Measurements from ENCODE around the gene PDE6G. TPM values are rescaled to one million over a fixed set of nuclear protein-coding genes. Genes with fewer than 3 reads are reported as not detected.

The PDE6G gene
- total RNA-seq, 1 donor from 2014 or later = 1.1 TPM

GRCh38 chr17:81615401-81615930, 40.9 kb downstream of the PDE6G start:
- H3K36me3 Mint-ChIP-seq (ENCODE audit: low read depth, unreplicated experiment) = peaks cover 47% of the 10 kb centered on the region
- TF ChIP-seq CTCF (IDR thresholded peaks at IDR 0.05; ENCODE audit: unreplicated experiment) = no peak
- H3K4me1 Mint-ChIP-seq (ENCODE audit: unreplicated experiment) = no peaks in the 10 kb centered on the region
- peaks cover 7% of the 10 kb centered on the region for H3K27me3 Mint-ChIP-seq (ENCODE audit: unreplicated experiment)
- H3K27ac Mint-ChIP-seq (ENCODE audit: unreplicated experiment) = no peak overlapping the region
- DNase-seq (ENCODE audit: low spot score) = no peak
- no peak overlapping the region for H3K4me3 Mint-ChIP-seq (ENCODE audit: unreplicated experiment)
- H3K9me3 Mint-ChIP-seq (ENCODE audit: unreplicated experiment) = no peaks in the 10 kb centered on the region

GRCh38 chr17:81612172-81612970, 44.0 kb downstream of the PDE6G start:
- Mint-ChIP-seq H3K4me3 (ENCODE audit: unreplicated experiment) (peak overlapping the region; percentile 74), H3K4me1 (ENCODE audit: unreplicated experiment) (no peaks in the 10 kb centered on the region), H3K27me3 (ENCODE audit: unreplicated experiment) (peaks cover 7% of the 10 kb centered on the region), H3K9me3 (ENCODE audit: unreplicated experiment) (no peaks in the 10 kb centered on the region), H3K36me3 (ENCODE audit: low read depth, unreplicated experiment) (peaks cover 56% of the 10 kb centered on the region), H3K27ac (ENCODE audit: unreplicated experiment) (peak overlapping the region; percentile 1)
- TF ChIP-seq CTCF (IDR thresholded peaks at IDR 0.05; ENCODE audit: unreplicated experiment) = no peak
- no peak for DNase-seq (ENCODE audit: low spot score)

GRCh38 chr17:81609541-81610311, 46.6 kb downstream of the PDE6G start:
- H3K9me3 Mint-ChIP-seq (ENCODE audit: unreplicated experiment) = no peaks in the 10 kb centered on the region
- peaks cover 2% of the 10 kb centered on the region for H3K27me3 Mint-ChIP-seq (ENCODE audit: unreplicated experiment)
- H3K4me3 Mint-ChIP-seq (ENCODE audit: unreplicated experiment) = peak overlapping the region; percentile 19
- no peak for DNase-seq (ENCODE audit: low spot score)
- peak overlapping the region; percentile 19 for H3K27ac Mint-ChIP-seq (ENCODE audit: unreplicated experiment)
- TF ChIP-seq CTCF (IDR thresholded peaks at IDR 0.05; ENCODE audit: unreplicated experiment) = no peak
- H3K36me3 Mint-ChIP-seq (ENCODE audit: low read depth, unreplicated experiment) = peaks cover 52% of the 10 kb centered on the region
- no peaks in the 10 kb centered on the region for H3K4me1 Mint-ChIP-seq (ENCODE audit: unreplicated experiment)

- H3K36me3 Mint-ChIP-seq (ENCODE audit: low read depth, unreplicated experiment) = peaks cover 54% of the 10 kb centered on the region
Measured at GRCh38 chr17:81608605-81609004, 47.7 kb downstream of the PDE6G start.

More at GRCh38 chr17:81608605-81609004, 47.7 kb downstream of the PDE6G start:
- Mint-ChIP-seq H3K4me3 (ENCODE audit: unreplicated experiment) (no peak overlapping the region), H3K27ac (ENCODE audit: unreplicated experiment) (no peak overlapping the region), H3K9me3 (ENCODE audit: unreplicated experiment) (no peaks in the 10 kb centered on the region), H3K27me3 (ENCODE audit: unreplicated experiment) (no peaks in the 10 kb centered on the region), H3K4me1 (ENCODE audit: unreplicated experiment) (no peaks in the 10 kb centered on the region)
- TF ChIP-seq CTCF (IDR thresholded peaks at IDR 0.05; ENCODE audit: unreplicated experiment) = no peak
- no peak for DNase-seq (ENCODE audit: low spot score)

Measured in endothelial cell (in vitro differentiated cells).